Neural progenitor cell (in vitro differentiated cells): ENCODE measurements around the gene POLD4. TPM values are rescaled to one million over a fixed set of nuclear protein-coding genes. Genes with fewer than 3 reads are reported as not detected.

Experiments
- DNase-seq: peaks from one replicate; pipeline ENCODE4 v3.0.0-alpha.2; 2016; ENCODE audit warnings: low spot score
- H2AFZ ChIP-seq: fragments of 200-600 bp; sonication (generic); replicated peaks from 2 replicates; pipeline ENCODE4 v1.6.1; 2016; ENCODE audit warnings: antibody characterized with exemption
- H3F3A ChIP-seq: fragments of 200-600 bp; sonication (generic); 2 replicates; pipeline ENCODE4 v1.6.1; 2016; ENCODE audit warnings: antibody characterized with exemption, low read depth
- H3K27ac ChIP-seq: fragments of 200-600 bp; sonication (generic); 2 replicates; pipeline ENCODE4 v1.5.1; 2016; ENCODE audit warnings: mild to moderate bottlenecking
- H3K27me3 ChIP-seq: fragments of 200-600 bp; sonication (generic); 2 replicates; pipeline ENCODE4 v1.6.1; 2016; ENCODE audit warnings: mild to moderate bottlenecking, moderate library complexity
- H3K36me3 ChIP-seq: fragments of 200-600 bp; sonication (generic); 2 replicates; pipeline ENCODE4 v1.5.1; 2016
- H3K4me1 ChIP-seq: fragments of 200-600 bp; sonication (generic); 2 replicates; pipeline ENCODE4 v1.6.1; 2016; ENCODE audit warnings: mixed run types
- H3K4me2 ChIP-seq: fragments of 200-600 bp; sonication (generic); 2 replicates; pipeline ENCODE4 v1.6.1; 2016
- H3K4me3 ChIP-seq: fragments of 200-600 bp; sonication (generic); 2 replicates; pipeline ENCODE4 v1.5.1; 2016
- H3K79me2 ChIP-seq: fragments of 200-600 bp; sonication (generic); 2 replicates; pipeline ENCODE4 v1.6.1; 2016; ENCODE audit warnings: low read depth
- H3K9ac ChIP-seq: fragments of 200-600 bp; sonication (generic); 2 replicates; pipeline ENCODE4 v1.6.1; 2016
- H3K9me3 ChIP-seq: fragments of 200-600 bp; sonication (generic); 2 replicates; pipeline ENCODE4 v1.5.1; 2016; ENCODE audit warnings: low read depth
- H4K20me1 ChIP-seq: fragments of 200-600 bp; sonication (generic); 2 replicates; pipeline ENCODE4 v1.6.1; 2016; ENCODE audit warnings: low read depth
- H3K27ac Mint-ChIP-seq: 3 replicates; pipeline ENCODE4 v1.8.0; 2021; ENCODE audit warnings: mixed read lengths
- H3K27me3 Mint-ChIP-seq: 2 replicates; pipeline ENCODE4 v1.8.0; 2022; ENCODE audit warnings: low read depth, mild to moderate bottlenecking, inconsistent platforms, moderate library complexity, mixed read lengths; ENCODE audit not compliant: insufficient read depth
- H3K36me3 Mint-ChIP-seq: 3 replicates; pipeline ENCODE4 v1.8.0; 2021; ENCODE audit warnings: mixed read lengths
- H3K4me1 Mint-ChIP-seq: 3 replicates; pipeline ENCODE4 v1.8.0; 2021; ENCODE audit warnings: mixed read lengths
- H3K4me3 Mint-ChIP-seq: 3 replicates; pipeline ENCODE4 v1.8.0; 2021; ENCODE audit warnings: mild to moderate bottlenecking, moderate library complexity, mixed read lengths
- H3K9me3 Mint-ChIP-seq: 3 replicates; pipeline ENCODE4 v1.8.0; 2020; ENCODE audit warnings: mixed read lengths
- CTCF ChIP-seq: fragments of 200-600 bp; sonication (generic); IDR thresholded peaks from 2 replicates; pipeline ENCODE4 v1.5.1; 2017; ENCODE audit warnings: antibody characterized with exemption, mild to moderate bottlenecking
- EZH2 ChIP-seq: fragments of 200-600 bp; sonication (generic); IDR thresholded peaks from 2 replicates; pipeline ENCODE4 v1.6.1; 2017; ENCODE audit warnings: antibody characterized with exemption, mild to moderate bottlenecking, moderate library complexity
- EZH2phosphoT487 ChIP-seq: fragments of 200-600 bp; sonication (generic); IDR thresholded peaks from 2 replicates; pipeline ENCODE4 v1.6.1; 2017; ENCODE audit warnings: antibody characterized with exemption
- total RNA-seq: library from RNA; depleted of rRNA; stranded (reverse); fragments of >200 nt; gene quantifications from 2 replicates; pipeline ENCODE4 v1.2.3, GENCODE V29; 2015; ENCODE audit warnings: low replicate concordance

The POLD4 gene
- total RNA-seq, 1 donor from 2014 or later: 1.1 TPM

- no peaks in the 10 kb centered on the region for H3K36me3 Mint-ChIP-seq
- H3K9me3 Mint-ChIP-seq: no peaks in the 10 kb centered on the region
- peaks cover 15% of the 10 kb centered on the region for H3K4me1 Mint-ChIP-seq
- Histone ChIP-seq H2AFZ (no peak overlapping the region), H3K4me1 (no peaks in the 10 kb centered on the region), H3K9ac (no peak overlapping the region), H3F3A (peaks cover 4% of the 10 kb centered on the region), H4K20me1 (no peaks in the 10 kb centered on the region), H3K9me3 (no peaks in the 10 kb centered on the region), H3K4me3 (no peak overlapping the region), H3K36me3 (no peaks in the 10 kb centered on the region), H3K4me2 (no peak overlapping the region), H3K27me3 (peaks cover 12% of the 10 kb centered on the region), H3K79me2 (no peaks in the 10 kb centered on the region), H3K27ac (no peak overlapping the region)
- H3K4me3 Mint-ChIP-seq: no peak overlapping the region
- peaks cover 2% of the 10 kb centered on the region for H3K27me3 Mint-ChIP-seq
- DNase-seq: no peak
- H3K27ac Mint-ChIP-seq: no peak overlapping the region
- TF ChIP-seq EZH2 (no peak), CTCF (no peak), EZH2phosphoT487 (no peak)
These were observed 31.6 kb upstream of the POLD4 start for GRCh38 chr11:67384851-67385366.

GRCh38 chr11:67382276-67383136 is 29.2 kb upstream of the POLD4 start:
- DNase-seq: peak; percentile 85
- Mint-ChIP-seq H3K36me3 (no peaks in the 10 kb centered on the region), H3K4me1 (peaks cover 10% of the 10 kb centered on the region), H3K9me3 (no peaks in the 10 kb centered on the region), H3K27ac (no peak overlapping the region), H3K4me3 (no peak overlapping the region), H3K27me3 (peaks cover 2% of the 10 kb centered on the region)
- Histone ChIP-seq H3K9me3 (no peaks in the 10 kb centered on the region), H3F3A (no peaks in the 10 kb centered on the region), H4K20me1 (no peaks in the 10 kb centered on the region), H3K36me3 (no peaks in the 10 kb centered on the region), H2AFZ (no peak overlapping the region), H3K4me2 (no peak overlapping the region), H3K27me3 (peaks cover 17% of the 10 kb centered on the region), H3K9ac (no peak overlapping the region), H3K79me2 (no peaks in the 10 kb centered on the region), H3K4me1 (no peaks in the 10 kb centered on the region), H3K4me3 (no peak overlapping the region), H3K27ac (no peak overlapping the region)
- TF ChIP-seq EZH2 (no peak), EZH2phosphoT487 (no peak), CTCF (peak; percentile 98)

- Histone ChIP-seq H3F3A (peaks cover 6% of the 10 kb centered on the region), H3K27me3 (peaks cover 28% of the 10 kb centered on the region), H3K36me3 (no peaks in the 10 kb centered on the region), H3K9ac (no peak overlapping the region), H3K4me1 (peaks cover 7% of the 10 kb centered on the region), H2AFZ (no peak overlapping the region), H3K27ac (no peak overlapping the region), H4K20me1 (no peaks in the 10 kb centered on the region), H3K9me3 (no peaks in the 10 kb centered on the region), H3K79me2 (no peaks in the 10 kb centered on the region), H3K4me2 (no peak overlapping the region), H3K4me3 (no peak overlapping the region)
- Mint-ChIP-seq H3K36me3 (no peaks in the 10 kb centered on the region), H3K27me3 (peaks cover 6% of the 10 kb centered on the region), H3K27ac (no peak overlapping the region), H3K9me3 (no peaks in the 10 kb centered on the region), H3K4me3 (no peak overlapping the region), H3K4me1 (peaks cover 14% of the 10 kb centered on the region)
- no peak for DNase-seq
- no peak for TF ChIP-seq EZH2phosphoT487
These were observed 28.1 kb upstream of the POLD4 start for GRCh38 chr11:67381244-67381972.
